SH-SY5Y (cell line): Measurements from ENCODE around the gene SF3B2.

Source experiments
- GATA2 ChIP-seq: IDR thresholded peaks from 2 replicates; pipeline ENCODE4 v1.6.1; 2011; ENCODE audit warnings: mild to moderate bottlenecking, low read depth, low read length
- GATA3 ChIP-seq: IDR thresholded peaks from 2 replicates; pipeline ENCODE4 v1.6.1; 2011; ENCODE audit warnings: low read depth, mild to moderate bottlenecking, low read length, moderate library complexity

DNA sequence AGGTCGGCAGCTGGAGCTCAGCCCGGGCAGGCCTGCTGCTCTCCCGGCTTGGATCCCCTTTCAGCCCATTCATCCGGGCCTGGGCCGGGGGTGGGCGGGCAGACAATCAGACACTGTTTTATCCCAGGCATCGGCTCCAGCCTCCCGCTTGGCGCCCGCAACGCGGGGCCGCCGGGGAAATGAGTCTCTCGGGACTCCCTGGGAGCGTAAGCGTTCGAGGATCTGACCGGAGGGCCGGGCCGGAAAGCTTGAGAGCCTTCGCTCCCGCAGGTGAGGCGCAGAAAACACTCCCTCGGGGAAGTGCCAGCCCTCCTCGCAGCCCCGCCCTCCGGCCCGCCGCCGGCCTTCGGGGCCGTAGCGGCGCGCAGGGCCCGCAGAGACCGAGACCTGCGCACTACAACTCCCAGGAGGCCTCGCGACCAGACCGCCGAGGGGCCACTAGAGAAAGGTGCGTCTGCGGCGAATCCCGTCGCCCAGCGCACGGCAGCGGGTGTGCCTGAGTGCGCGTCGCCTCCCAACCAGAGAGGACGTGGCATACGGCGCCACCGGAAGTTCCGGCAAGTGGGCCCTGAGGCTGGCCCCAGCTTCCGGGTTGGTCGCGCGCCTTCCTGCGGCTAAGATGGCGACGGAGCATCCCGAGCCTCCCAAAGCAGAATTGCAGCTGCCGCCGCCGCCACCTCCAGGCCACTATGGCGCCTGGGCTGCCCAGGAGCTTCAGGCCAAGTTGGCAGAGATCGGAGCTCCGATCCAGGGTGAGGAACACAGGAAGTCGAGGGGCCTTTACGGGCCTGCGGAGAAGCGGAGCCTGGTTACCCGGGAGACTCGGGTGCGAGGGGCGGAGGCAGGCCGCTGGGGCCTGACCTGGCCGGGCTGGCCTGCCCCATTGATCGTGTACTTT lies at the start of gene SF3B2:
- TF ChIP-seq GATA3 (no peak), GATA2 (no peak)
